Esophagus (tissue), 2 donors: ENCODE results near the gene SLC22A4. TPM values are rescaled to one million over a fixed set of nuclear protein-coding genes. Genes with fewer than 3 reads are reported as not detected.

Source experiments
- H3K27ac ChIP-seq, 2 donors: one replicate each; pipeline ENCODE4 v1.5.1; 2013; ENCODE audit warnings: low read depth in 2 of 2, mild to moderate bottlenecking in 2 of 2, inconsistent platforms in 1 of 2, low read length in 1 of 2, moderate library complexity in 1 of 2
- H3K27me3 ChIP-seq, 2 donors: one replicate each; pipeline ENCODE4 v1.6.1; 2013; ENCODE audit warnings: low read length in 2 of 2, control low read depth in 1 of 2, mild to moderate bottlenecking in 1 of 2; ENCODE audit not compliant: insufficient read depth in 2 of 2, control insufficient read depth in 1 of 2
- H3K36me3 ChIP-seq, 2 donors: one replicate each; pipeline ENCODE4 v1.6.1; 2013; ENCODE audit warnings: low read length in 1 of 2; ENCODE audit not compliant: control insufficient read depth in 2 of 2, insufficient read depth in 2 of 2
- H3K4me1 ChIP-seq, 2 donors: one replicate each; pipeline ENCODE4 v1.6.1; 2013; ENCODE audit warnings: low read length in 1 of 2; ENCODE audit not compliant: control insufficient read depth in 2 of 2, insufficient read depth in 2 of 2
- H3K4me3 ChIP-seq, 2 donors: one replicate each; pipeline ENCODE4 v1.5.1; 2013; ENCODE audit warnings: low read length in 2 of 2, mild to moderate bottlenecking in 2 of 2, low read depth in 1 of 2, moderate library complexity in 1 of 2
- H3K9me3 ChIP-seq, 2 donors: one replicate each; pipeline ENCODE4 v1.6.1; 2013; ENCODE audit warnings: mild to moderate bottlenecking in 2 of 2, low read depth in 1 of 2, low read length in 1 of 2, moderate library complexity in 1 of 2; ENCODE audit not compliant: control insufficient read depth in 2 of 2, insufficient read depth in 1 of 2
- WGBS, 2 donors: extraction: QIAGEN DNeasy Blood & Tissue Kit; methylation state at CpG; one replicate each; pipeline ENCODE4 v1.1.7; 2013; 5-methylcytosine and 5-hydroxymethylcytosine counted together
- polyA plus RNA-seq, 2 donors: library from polyadenylated mRNA; stranded (reverse); fragments of 200-250 nt; gene quantifications; one replicate each; pipeline ENCODE4 v1.2.3, GENCODE V29; 2013
- donor health status: healthy with polysubstance abuse.
- donor health status: Bipolar disorder and iron deficiency.

Gene SLC22A4
- polyA plus RNA-seq, 2 donors: 0.14 to 0.16 TPM

GRCh38 chr5:132291026-132291425 is 3.2 kb upstream of the SLC22A4 start:
- no peaks in the 10 kb centered on the region for H3K27me3 ChIP-seq
- 88 to 97% methylated on average over 2 of the region's 2 CpGs for WGBS, 2 donors

GRCh38 chr5:132293066-132293991 is 865 bp upstream of the SLC22A4 start:
- H3K27me3 ChIP-seq: no peaks in the 10 kb centered on the region
- peak overlapping the region; percentile 85 to 91 for H3K27ac ChIP-seq
- peaks cover 0 to 10% of the 10 kb centered on the region in 2 donors for H3K4me1 ChIP-seq
- H3K9me3 ChIP-seq: no peaks in the 10 kb centered on the region
- peak overlapping the region; percentile 45 to 57 for H3K4me3 ChIP-seq
- no peaks in the 10 kb centered on the region for H3K36me3 ChIP-seq
- 1% methylated on average over 50 of the region's 50 CpGs for WGBS, 2 donors

More at GRCh38 chr5:132291026-132291425, 3.2 kb upstream of the SLC22A4 start:
- H3K4me3 ChIP-seq: no peak overlapping the region
- no peaks in the 10 kb centered on the region for H3K36me3 ChIP-seq
- H3K9me3 ChIP-seq: no peaks in the 10 kb centered on the region
- H3K4me1 ChIP-seq: peaks cover 0 to 8% of the 10 kb centered on the region in 2 donors
- no peak overlapping the region for H3K27ac ChIP-seq

GRCh38 chr5:132294728-132295504 is 722 bp downstream of the SLC22A4 start:
- no peaks in the 10 kb centered on the region for H3K36me3 ChIP-seq
- no peaks in the 10 kb centered on the region for H3K27me3 ChIP-seq
- H3K4me3 ChIP-seq: peak overlapping the region; percentile 45 to 57
- peaks cover 0 to 10% of the 10 kb centered on the region in 2 donors for H3K4me1 ChIP-seq
- H3K27ac ChIP-seq: peak overlapping the region; percentile 85 to 91
- H3K9me3 ChIP-seq: no peaks in the 10 kb centered on the region
- WGBS, 2 donors: 5% methylated on average over 49 to 50 of the region's 50 CpGs

- Histone ChIP-seq H3K4me3 (no peak overlapping the region), H3K4me1 (peaks cover 0 to 10% of the 10 kb centered on the region in 2 donors), H3K27ac (peak overlapping the region in 1 of 2 donors; percentile 28), H3K36me3 (no peaks in the 10 kb centered on the region), H3K9me3 (no peaks in the 10 kb centered on the region), H3K27me3 (no peaks in the 10 kb centered on the region)
- 80 to 92% methylated on average over 8 of the region's 8 CpGs for WGBS, 2 donors
Observed at GRCh38 chr5:132295505-132296411, 1.6 kb downstream of the SLC22A4 start.

GRCh38 chr5:132296412-132297016 is 2.3 kb downstream of the SLC22A4 start:
- no peaks in the 10 kb centered on the region for H3K9me3 ChIP-seq
- H3K27ac ChIP-seq: no peak overlapping the region
- H3K4me1 ChIP-seq: peaks cover 0 to 10% of the 10 kb centered on the region in 2 donors
- no peak overlapping the region for H3K4me3 ChIP-seq
- H3K36me3 ChIP-seq: no peaks in the 10 kb centered on the region
- H3K27me3 ChIP-seq: no peaks in the 10 kb centered on the region
- WGBS, 2 donors: 86 to 91% methylated on average over 8 of the region's 8 CpGs

GRCh38 chr5:132297211-132297940 is 3.2 kb downstream of the SLC22A4 start:
- Histone ChIP-seq H3K4me1 (peaks cover 0 to 10% of the 10 kb centered on the region in 2 donors), H3K9me3 (no peaks in the 10 kb centered on the region), H3K4me3 (no peak overlapping the region), H3K36me3 (no peaks in the 10 kb centered on the region), H3K27me3 (no peaks in the 10 kb centered on the region), H3K27ac (no peak overlapping the region)
- WGBS, 2 donors: 96 to 98% methylated on average over 4 of the region's 4 CpGs

- no peaks in the 10 kb centered on the region for H3K27me3 ChIP-seq
- WGBS, 2 donors: 67 to 72% methylated on average over 6 of the region's 6 CpGs
- no peaks in the 10 kb centered on the region for H3K36me3 ChIP-seq
- H3K4me1 ChIP-seq: peaks cover 0 to 7% of the 10 kb centered on the region in 2 donors
- H3K4me3 ChIP-seq: no peak overlapping the region
- H3K9me3 ChIP-seq: no peaks in the 10 kb centered on the region
- no peak overlapping the region for H3K27ac ChIP-seq
Observed at GRCh38 chr5:132298298-132299212, 4.4 kb downstream of the SLC22A4 start.

- Histone ChIP-seq H3K4me3 (no peak overlapping the region), H3K27ac (no peak overlapping the region), H3K36me3 (no peaks in the 10 kb centered on the region), H3K27me3 (no peaks in the 10 kb centered on the region), H3K9me3 (no peaks in the 10 kb centered on the region), H3K4me1 (peaks cover 0 to 5% of the 10 kb centered on the region in 2 donors)
- 83 to 88% methylated on average over 2 of the region's 2 CpGs for WGBS, 2 donors
Observed at GRCh38 chr5:132299917-132300316, 5.7 kb downstream of the SLC22A4 start.
